Uterus (tissue), 4 donors: ENCODE results near the gene DZANK1. TPM values are rescaled to one million over a fixed set of nuclear protein-coding genes. Genes with fewer than 3 reads are reported as not detected.
A peak's percentile ranks its signal among the peaks of the same experiment; 100 is the strongest.

Experiments
- DNase-seq, 2 donors: peaks; one replicate each; pipeline ENCODE4 v3.0.0-alpha.2; 2019 to 2020
- H3K27ac ChIP-seq, 2 donors: fragments of 200-600 bp; sonication (generic); 1 replicate in 1 of 2; 2 replicates in 1 of 2; pipeline ENCODE4 v1.5.1; 2016 to 2018
- H3K27me3 ChIP-seq, 2 donors: fragments of 200-600 bp; sonication (generic); one replicate each; pipeline ENCODE4 v1.5.1; 2018 to 2019; ENCODE audit warnings: control low read depth in 1 of 2
- H3K36me3 ChIP-seq, 2 donors: fragments of 200-600 bp; sonication (generic); one replicate each; pipeline ENCODE4 v1.5.1; 2019; ENCODE audit warnings: control low read depth in 1 of 2
- H3K4me1 ChIP-seq, 2 donors: fragments of 200-600 bp; sonication (generic); one replicate each; pipeline ENCODE4 v1.5.1; 2018 to 2019; ENCODE audit warnings: control low read depth in 1 of 2
- H3K4me3 ChIP-seq, 2 donors: fragments of 200-600 bp; sonication (generic); 1 replicate in 1 of 2; 2 replicates in 1 of 2; pipeline ENCODE4 v1.5.1; 2018 to 2019; ENCODE audit warnings: mild to moderate bottlenecking in 1 of 2
- H3K9me3 ChIP-seq, 2 donors: fragments of 200-600 bp; sonication (generic); one replicate each; pipeline ENCODE4 v1.5.1; 2019; ENCODE audit warnings: control low read depth in 1 of 2
- POLR2A ChIP-seq, 2 donors: fragments of 450-650 bp; IDR thresholded peaks; one replicate each; pipeline ENCODE4 v1.6.1; 2016; ENCODE audit warnings: antibody characterized with exemption in 2 of 2, mild to moderate bottlenecking in 1 of 2, moderate library complexity in 1 of 2
- intact Hi-C: fragments of 100-400 bp; cut with DNase I; formaldehyde crosslinking; loops from one replicate; pipeline ENCODE4 v1.15.1; 2023; ENCODE audit warnings: low total_unique reads
- total RNA-seq, 4 donors: library from RNA; depleted of rRNA in 3 of 4; stranded (reverse); fragments of >200 nt in 3 of 4; gene quantifications; one replicate each; pipeline versions ENCODE4 v1.1.0 to v1.2.4, GENCODE V29; 2014 to 2023
- TF ChIP-seq, protein P1 (sequence below), 4 experiments: fragments of 200-600 bp in 2 of 4; fragments of 450-650 bp in 2 of 4; sonication (generic) in 2 of 4; IDR thresholded peaks; one replicate each; pipeline ENCODE4 v1.5.1; 2016 to 2019; ENCODE audit warnings: antibody characterized with exemption in 4 of 4, mild to moderate bottlenecking in 2 of 4, moderate library complexity in 1 of 4
- donor health status: DM: yes; HTN: yes; CAD: no.

Gene DZANK1
- total RNA-seq, 4 donors from 2014 or later, result 3.7 to 10.0 (median 4.2) TPM

DNA sequence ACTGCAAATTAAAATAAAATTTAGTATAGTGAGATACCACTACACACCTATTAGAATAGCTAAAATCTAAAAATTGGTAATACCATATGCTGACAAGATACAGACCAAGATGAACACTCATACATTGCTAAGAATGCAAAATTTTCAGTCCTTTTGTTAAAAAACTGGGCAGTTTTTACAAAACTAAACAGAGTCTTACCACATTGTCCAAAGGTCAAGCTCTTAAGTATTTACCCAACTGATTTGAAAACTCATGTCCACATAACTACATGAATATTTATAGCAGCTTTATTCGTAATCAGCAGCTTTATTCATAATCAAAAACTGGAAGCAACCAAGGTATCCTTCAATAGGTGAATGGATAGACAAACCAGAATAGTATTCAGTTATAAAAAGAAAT lies 10.4 kb upstream of the DZANK1 start:
- Histone ChIP-seq H3K27ac (no peak overlapping the region), H3K4me3 (no peak overlapping the region), H3K36me3 (no peaks in the 10 kb centered on the region), H3K4me1 (no peaks in the 10 kb centered on the region), H3K27me3 (no peaks in the 10 kb centered on the region), H3K9me3 (no peaks in the 10 kb centered on the region)
- no peak for DNase-seq
- TF ChIP-seq, protein P1, sequence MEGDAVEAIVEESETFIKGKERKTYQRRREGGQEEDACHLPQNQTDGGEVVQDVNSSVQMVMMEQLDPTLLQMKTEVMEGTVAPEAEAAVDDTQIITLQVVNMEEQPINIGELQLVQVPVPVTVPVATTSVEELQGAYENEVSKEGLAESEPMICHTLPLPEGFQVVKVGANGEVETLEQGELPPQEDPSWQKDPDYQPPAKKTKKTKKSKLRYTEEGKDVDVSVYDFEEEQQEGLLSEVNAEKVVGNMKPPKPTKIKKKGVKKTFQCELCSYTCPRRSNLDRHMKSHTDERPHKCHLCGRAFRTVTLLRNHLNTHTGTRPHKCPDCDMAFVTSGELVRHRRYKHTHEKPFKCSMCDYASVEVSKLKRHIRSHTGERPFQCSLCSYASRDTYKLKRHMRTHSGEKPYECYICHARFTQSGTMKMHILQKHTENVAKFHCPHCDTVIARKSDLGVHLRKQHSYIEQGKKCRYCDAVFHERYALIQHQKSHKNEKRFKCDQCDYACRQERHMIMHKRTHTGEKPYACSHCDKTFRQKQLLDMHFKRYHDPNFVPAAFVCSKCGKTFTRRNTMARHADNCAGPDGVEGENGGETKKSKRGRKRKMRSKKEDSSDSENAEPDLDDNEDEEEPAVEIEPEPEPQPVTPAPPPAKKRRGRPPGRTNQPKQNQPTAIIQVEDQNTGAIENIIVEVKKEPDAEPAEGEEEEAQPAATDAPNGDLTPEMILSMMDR (IDR thresholded peaks at IDR 0.05), result no peak
- no peak for TF ChIP-seq POLR2A (IDR thresholded peaks at IDR 0.05)
- intact Hi-C loops, result no loop called here

DNA sequence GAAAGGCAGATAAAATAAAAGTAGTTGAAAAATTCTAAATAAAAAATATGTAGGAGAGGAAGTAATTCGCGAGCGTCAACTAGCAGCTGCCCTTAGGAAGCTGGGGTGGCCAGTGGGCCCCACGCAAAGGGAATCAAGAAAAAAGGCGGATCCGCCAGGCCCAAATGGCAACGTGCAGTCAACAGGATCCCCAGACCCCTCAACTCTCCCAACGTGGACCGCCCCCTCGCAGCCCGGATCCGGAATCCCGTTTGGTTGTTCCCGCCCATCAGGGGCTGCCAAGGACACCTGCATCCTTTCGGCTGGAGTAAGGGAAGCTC lies 296 bp downstream of the DZANK1 start:
- intact Hi-C loops, result no loop called here
- peak overlapping the region; percentile 83 to 84 for H3K27ac ChIP-seq

DNA sequence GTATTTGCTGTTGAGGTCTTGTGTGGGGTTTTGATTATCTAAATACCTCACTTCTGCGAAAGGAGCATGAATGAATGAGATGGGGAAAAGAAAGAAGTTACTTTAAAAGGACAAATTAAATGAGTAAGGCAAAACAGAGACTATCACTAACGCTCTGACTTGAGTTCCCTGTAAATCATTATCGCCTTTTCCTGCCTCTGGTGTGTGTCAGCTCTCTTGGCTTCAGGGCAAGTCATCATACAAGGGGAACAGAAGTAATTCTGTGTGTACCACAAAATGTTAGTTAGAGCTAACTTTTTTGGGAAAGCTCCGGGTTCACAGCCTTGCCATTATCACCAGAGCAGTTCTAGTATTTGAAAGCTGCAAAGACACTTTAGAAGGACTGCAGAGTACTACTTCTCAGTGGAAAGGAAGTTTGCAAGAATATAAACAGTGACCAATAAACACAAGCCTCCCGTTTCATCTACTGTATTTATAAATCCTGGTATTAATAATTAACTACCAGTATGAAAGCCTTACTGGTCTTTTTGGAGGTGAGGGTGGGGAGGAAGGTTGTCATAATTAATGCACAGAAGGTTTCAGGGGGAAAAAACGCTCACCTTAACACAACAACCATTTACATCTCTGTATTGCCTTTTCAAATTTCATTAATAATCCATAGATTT lies 1.2 kb downstream of the DZANK1 start:
- no peak for DNase-seq
- Histone ChIP-seq H3K4me1 (peaks cover 0 to 10% of the 10 kb centered on the region in 2 donors), H3K27ac (no peak overlapping the region), H3K27me3 (no peaks in the 10 kb centered on the region), H3K36me3 (no peaks in the 10 kb centered on the region), H3K9me3 (no peaks in the 10 kb centered on the region), H3K4me3 (no peak overlapping the region)
- TF ChIP-seq POLR2A (IDR thresholded peaks at IDR 0.05), result no peak
- TF ChIP-seq, protein P1 (IDR thresholded peaks at IDR 0.05), result no peak
- intact Hi-C loops, result no loop called here

More for the DNA sequence above, 296 bp downstream of the DZANK1 start:
- no peak for DNase-seq
- H3K9me3 ChIP-seq, result no peaks in the 10 kb centered on the region
- TF ChIP-seq, protein P1 (IDR thresholded peaks at IDR 0.05), result no peak
- H3K27me3 ChIP-seq, result no peaks in the 10 kb centered on the region
- no peaks in the 10 kb centered on the region for H3K36me3 ChIP-seq
- peaks cover 0 to 10% of the 10 kb centered on the region in 2 donors for H3K4me1 ChIP-seq
- peak overlapping the region; percentile 87 to 88 for H3K4me3 ChIP-seq

DNA sequence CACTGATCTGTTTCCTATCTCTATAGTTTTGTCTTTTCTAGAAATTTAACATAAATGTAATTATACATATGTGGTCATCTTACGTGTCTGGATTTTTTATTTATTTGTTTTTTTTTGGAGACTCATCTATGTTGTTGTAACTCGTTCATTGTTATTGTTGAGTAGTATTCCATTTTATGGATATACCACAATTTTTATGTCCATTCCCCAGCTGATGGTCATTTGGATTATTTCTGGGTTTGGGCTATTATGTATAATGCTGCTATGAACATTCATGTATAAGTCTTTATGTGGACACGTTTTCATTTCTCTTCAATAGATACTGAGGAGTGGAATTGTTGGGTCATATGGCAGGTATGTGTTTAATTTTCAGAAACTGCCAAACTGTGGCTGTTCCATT lies 10.2 kb downstream of the DZANK1 start:
- no peaks in the 10 kb centered on the region for H3K27me3 ChIP-seq

DNA sequence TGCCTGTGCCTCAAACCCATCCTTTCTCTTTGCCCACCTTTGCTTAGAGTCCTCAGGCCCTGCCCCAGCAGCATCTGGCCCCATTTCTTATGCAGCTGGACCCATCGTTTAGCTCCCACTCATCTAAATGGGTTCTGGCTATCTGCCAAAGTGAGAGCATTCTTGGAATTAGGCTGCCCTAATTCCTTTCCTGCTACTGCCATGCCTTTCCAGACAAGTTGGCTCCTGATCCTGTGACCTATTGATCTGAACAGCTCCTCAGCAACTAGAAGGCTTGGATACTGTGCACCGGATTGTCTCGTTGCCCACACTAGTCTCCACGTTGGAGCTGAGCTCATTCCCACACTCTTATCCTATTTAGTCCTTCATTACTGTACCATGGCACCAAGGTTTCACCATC lies 22.9 kb downstream of the DZANK1 start:
- no peak overlapping the region for H3K4me3 ChIP-seq
- H3K36me3 ChIP-seq, result no peaks in the 10 kb centered on the region
- H3K9me3 ChIP-seq, result no peaks in the 10 kb centered on the region
- H3K4me1 ChIP-seq, result no peaks in the 10 kb centered on the region
- TF ChIP-seq POLR2A (IDR thresholded peaks at IDR 0.05), result no peak
- TF ChIP-seq, protein P1 (IDR thresholded peaks at IDR 0.05), result no peak
- H3K27ac ChIP-seq, result no peak overlapping the region
- no peaks in the 10 kb centered on the region for H3K27me3 ChIP-seq
- intact Hi-C loops, result no loop called here
- no peak for DNase-seq

More for the DNA sequence above, 10.2 kb downstream of the DZANK1 start:
- no peaks in the 10 kb centered on the region for H3K4me1 ChIP-seq
- TF ChIP-seq, protein P1 (IDR thresholded peaks at IDR 0.05), result no peak
- no peak for TF ChIP-seq POLR2A (IDR thresholded peaks at IDR 0.05)
- H3K4me3 ChIP-seq, result no peak overlapping the region
- no peak for DNase-seq
- no peaks in the 10 kb centered on the region for H3K36me3 ChIP-seq
- no peak overlapping the region for H3K27ac ChIP-seq
- intact Hi-C loops, result no loop called here
- no peaks in the 10 kb centered on the region for H3K9me3 ChIP-seq
